NCI-H446 (cell line): ENCODE measurements around the gene WDR45B.

ENCODE experiments used
- DNase-seq, 2 experiments: peaks; one replicate each; lab custom pipeline; 2025; lab: John Stamatoyannopoulos, UW

The WDR45B gene

GRCh38 chr17:82648165-82648668 lies at the start of gene WDR45B:
Gene WDR45B (minus strand): TSS chr17:82648444. CDS start chr17:82648340, 104 bp downstream.
- DNase-seq = peak; percentile 76 to 97

GRCh38 chr17:82697808-82698064 lies 49.5 kb upstream of the WDR45B start:
- DNase-seq = no peak

- no peak for DNase-seq
Observed at GRCh38 chr17:82696916-82697807, 48.9 kb upstream of the WDR45B start.

GRCh38 chr17:82696259-82696658 lies 48.0 kb upstream of the WDR45B start:
- no peak for DNase-seq

- DNase-seq = no peak
Observed at GRCh38 chr17:82694647-82695046, 46.4 kb upstream of the WDR45B start.

- DNase-seq = no peak
Observed at GRCh38 chr17:82693168-82693867, 45.1 kb upstream of the WDR45B start.

GRCh38 chr17:82692268-82692667 lies 44.0 kb upstream of the WDR45B start:
- DNase-seq = no peak

- no peak for DNase-seq
Observed at GRCh38 chr17:82691714-82692113, 43.5 kb upstream of the WDR45B start.

- no peak for DNase-seq
Observed at GRCh38 chr17:82690786-82691489, 42.7 kb upstream of the WDR45B start.

- DNase-seq = no peak
Observed at GRCh38 chr17:82689077-82689476, 40.8 kb upstream of the WDR45B start.

GRCh38 chr17:82687871-82688270 lies 39.6 kb upstream of the WDR45B start:
- no peak for DNase-seq

GRCh38 chr17:82687375-82687861 lies 39.2 kb upstream of the WDR45B start:
- DNase-seq = no peak

GRCh38 chr17:82686366-82687324 lies 38.4 kb upstream of the WDR45B start:
- DNase-seq = no peak

- no peak for DNase-seq
Observed at GRCh38 chr17:82685291-82685690, 37.0 kb upstream of the WDR45B start.

- DNase-seq = no peak
Observed at GRCh38 chr17:82684228-82684841, 36.1 kb upstream of the WDR45B start.

GRCh38 chr17:82683534-82683933 lies 35.3 kb upstream of the WDR45B start:
- DNase-seq = no peak

- no peak for DNase-seq
Observed at GRCh38 chr17:82681547-82681946, 33.3 kb upstream of the WDR45B start.

- DNase-seq = no peak
Observed at GRCh38 chr17:82679586-82680465, 31.6 kb upstream of the WDR45B start.

GRCh38 chr17:82678265-82678891 lies 30.1 kb upstream of the WDR45B start:
- no peak for DNase-seq
